Measurements from ENCODE around the gene SPATA3.
"Not testable (repeated sequence)": the region's sequence is repeated elsewhere in the genome, so short reads cannot be mapped to it uniquely, and the experiment has no call there.

The SPATA3 gene

DNA sequence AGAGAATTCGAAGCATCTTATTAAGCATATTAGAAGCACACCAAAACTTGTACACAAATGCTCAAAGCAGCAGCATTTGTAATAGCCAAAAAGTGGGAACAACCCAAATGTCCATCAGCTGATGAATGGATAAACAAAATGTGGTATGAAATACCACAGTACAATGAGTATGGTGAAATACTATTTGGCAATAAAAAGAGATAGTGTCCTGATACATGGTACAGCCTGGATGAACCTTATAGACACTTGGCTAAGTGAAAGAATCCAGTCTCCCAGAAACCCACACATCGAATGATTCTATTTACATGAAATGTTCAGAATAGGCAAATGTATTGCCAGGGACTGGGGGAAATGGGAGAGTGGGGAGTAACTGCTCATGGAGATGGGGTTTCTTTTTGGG, 3.0 kb downstream of the SPATA3 start:
- no peak overlapping the region for H3K4me3 ChIP-seq (ENCODE audit: low read depth, low read length)

GRCh38 chr2:230999477-230999876, 3.6 kb downstream of the SPATA3 start:
- Histone ChIP-seq H3K27me3 (ENCODE audit: insufficient read depth, low read length) (peaks cover 93% of the 10 kb centered on the region), H3K36me3 (ENCODE audit: insufficient read depth, low read length) (no peaks in the 10 kb centered on the region), H3K79me2 (ENCODE audit: control insufficient read depth, insufficient read depth, low read length, unreplicated experiment) (no peaks in the 10 kb centered on the region), H3K27ac (ENCODE audit: low read depth, low read length) (no peak overlapping the region), H3K4me1 (ENCODE audit: control insufficient read depth, insufficient read depth, low read length, unreplicated experiment) (no peaks in the 10 kb centered on the region), H2AFZ (ENCODE audit: low read length, unreplicated experiment) (no peak overlapping the region), H3K4me3 (ENCODE audit: low read depth, low read length) (no peak overlapping the region)

More for the DNA sequence above, 3.0 kb downstream of the SPATA3 start:
- Histone ChIP-seq H3K79me2 (ENCODE audit: control insufficient read depth, insufficient read depth, low read length, unreplicated experiment) (no peaks in the 10 kb centered on the region), H3K36me3 (ENCODE audit: insufficient read depth, low read length) (no peaks in the 10 kb centered on the region), H3K27ac (ENCODE audit: low read depth, low read length) (no peak overlapping the region), H3K27me3 (ENCODE audit: insufficient read depth, low read length) (peaks cover 95% of the 10 kb centered on the region), H3K4me1 (ENCODE audit: control insufficient read depth, insufficient read depth, low read length, unreplicated experiment) (no peaks in the 10 kb centered on the region), H2AFZ (ENCODE audit: low read length, unreplicated experiment) (no peak overlapping the region)

- H3K4me3 ChIP-seq (ENCODE audit: low read depth, low read length): no peak overlapping the region
Observed at GRCh38 chr2:231000211-231000904, 4.4 kb downstream of the SPATA3 start.

GRCh38 chr2:231001036-231001435, 5.1 kb downstream of the SPATA3 start:
- no peak overlapping the region for H3K27ac ChIP-seq (ENCODE audit: low read depth, low read length)
- peaks cover 80% of the 10 kb centered on the region for H3K27me3 ChIP-seq (ENCODE audit: insufficient read depth, low read length)
- H2AFZ ChIP-seq (ENCODE audit: low read length, unreplicated experiment): no peak overlapping the region
- H3K79me2 ChIP-seq (ENCODE audit: control insufficient read depth, insufficient read depth, low read length, unreplicated experiment): no peaks in the 10 kb centered on the region
- H3K36me3 ChIP-seq (ENCODE audit: insufficient read depth, low read length): no peaks in the 10 kb centered on the region
- no peak overlapping the region for H3K4me3 ChIP-seq (ENCODE audit: low read depth, low read length)
- no peaks in the 10 kb centered on the region for H3K4me1 ChIP-seq (ENCODE audit: control insufficient read depth, insufficient read depth, low read length, unreplicated experiment)

More at GRCh38 chr2:231000211-231000904, 4.4 kb downstream of the SPATA3 start:
- Histone ChIP-seq H2AFZ (ENCODE audit: low read length, unreplicated experiment) (no peak overlapping the region), H3K27me3 (ENCODE audit: insufficient read depth, low read length) (peaks cover 87% of the 10 kb centered on the region), H3K4me1 (ENCODE audit: control insufficient read depth, insufficient read depth, low read length, unreplicated experiment) (no peaks in the 10 kb centered on the region), H3K36me3 (ENCODE audit: insufficient read depth, low read length) (no peaks in the 10 kb centered on the region), H3K79me2 (ENCODE audit: control insufficient read depth, insufficient read depth, low read length, unreplicated experiment) (no peaks in the 10 kb centered on the region), H3K27ac (ENCODE audit: low read depth, low read length) (no peak overlapping the region)

DNA sequence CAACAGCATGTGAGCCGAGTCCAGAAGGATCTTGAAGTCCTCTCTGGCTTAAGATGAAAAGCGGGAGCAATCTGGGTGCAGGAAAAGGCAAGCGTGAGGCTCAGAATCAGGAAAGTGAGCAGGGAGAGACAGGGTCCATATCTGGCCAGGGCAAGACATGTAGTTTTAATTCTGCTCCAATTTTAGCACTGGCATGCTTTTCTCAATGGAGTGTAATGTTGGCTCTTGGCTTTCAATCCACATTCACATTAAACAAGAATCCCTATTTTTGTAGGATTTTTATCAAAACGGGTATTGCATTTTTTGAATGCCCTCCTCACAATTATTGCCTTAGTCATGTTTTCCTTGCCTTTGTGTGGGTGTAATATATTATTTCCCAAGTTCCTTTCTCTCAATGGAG, 6.0 kb downstream of the SPATA3 start:
- H3K27ac ChIP-seq (ENCODE audit: low read depth, low read length): no peak overlapping the region
- no peaks in the 10 kb centered on the region for H3K79me2 ChIP-seq (ENCODE audit: control insufficient read depth, insufficient read depth, low read length, unreplicated experiment)
- H3K27me3 ChIP-seq (ENCODE audit: insufficient read depth, low read length): peaks cover 77% of the 10 kb centered on the region
- no peak overlapping the region for H3K4me3 ChIP-seq (ENCODE audit: low read depth, low read length)
- no peaks in the 10 kb centered on the region for H3K4me1 ChIP-seq (ENCODE audit: control insufficient read depth, insufficient read depth, low read length, unreplicated experiment)
- H2AFZ ChIP-seq (ENCODE audit: low read length, unreplicated experiment): no peak overlapping the region
- H3K36me3 ChIP-seq (ENCODE audit: insufficient read depth, low read length): no peaks in the 10 kb centered on the region

- Histone ChIP-seq H3K4me1 (ENCODE audit: control insufficient read depth, insufficient read depth, low read length, unreplicated experiment) (no peaks in the 10 kb centered on the region), H2AFZ (ENCODE audit: low read length, unreplicated experiment) (no peak overlapping the region), H3K36me3 (ENCODE audit: insufficient read depth, low read length) (no peaks in the 10 kb centered on the region), H3K27me3 (ENCODE audit: insufficient read depth, low read length) (peaks cover 77% of the 10 kb centered on the region), H3K79me2 (ENCODE audit: control insufficient read depth, insufficient read depth, low read length, unreplicated experiment) (no peaks in the 10 kb centered on the region), H3K27ac (ENCODE audit: low read depth, low read length) (no peak overlapping the region), H3K4me3 (ENCODE audit: low read depth, low read length) (no peak overlapping the region)
Observed at GRCh38 chr2:231002641-231003040, 6.7 kb downstream of the SPATA3 start.

GRCh38 chr2:231003186-231003585, 7.3 kb downstream of the SPATA3 start:
- H3K4me3 ChIP-seq (ENCODE audit: low read depth, low read length): no peak overlapping the region
- no peaks in the 10 kb centered on the region for H3K79me2 ChIP-seq (ENCODE audit: control insufficient read depth, insufficient read depth, low read length, unreplicated experiment)
- no peak overlapping the region for H2AFZ ChIP-seq (ENCODE audit: low read length, unreplicated experiment)
- H3K27ac ChIP-seq (ENCODE audit: low read depth, low read length): no peak overlapping the region
- H3K4me1 ChIP-seq (ENCODE audit: control insufficient read depth, insufficient read depth, low read length, unreplicated experiment): no peaks in the 10 kb centered on the region
- H3K36me3 ChIP-seq (ENCODE audit: insufficient read depth, low read length): no peaks in the 10 kb centered on the region
- H3K27me3 ChIP-seq (ENCODE audit: insufficient read depth, low read length): peaks cover 77% of the 10 kb centered on the region

GRCh38 chr2:231004930-231005329, 9.0 kb downstream of the SPATA3 start:
- peaks cover 77% of the 10 kb centered on the region for H3K27me3 ChIP-seq (ENCODE audit: insufficient read depth, low read length)
- H3K36me3 ChIP-seq (ENCODE audit: insufficient read depth, low read length); H2AFZ ChIP-seq (ENCODE audit: low read length, unreplicated experiment); H3K4me3 ChIP-seq (ENCODE audit: low read depth, low read length); H3K4me1 ChIP-seq (ENCODE audit: control insufficient read depth, insufficient read depth, low read length, unreplicated experiment); H3K79me2 ChIP-seq (ENCODE audit: control insufficient read depth, insufficient read depth, low read length, unreplicated experiment); H3K27ac ChIP-seq (ENCODE audit: low read depth, low read length): not testable (repeated sequence)

GRCh38 chr2:231007286-231008098, 11.6 kb downstream of the SPATA3 start:
- no peaks in the 10 kb centered on the region for H3K4me1 ChIP-seq (ENCODE audit: control insufficient read depth, insufficient read depth, low read length, unreplicated experiment)
- H3K27ac ChIP-seq (ENCODE audit: low read depth, low read length): no peak overlapping the region
- H3K27me3 ChIP-seq (ENCODE audit: insufficient read depth, low read length): peaks cover 73% of the 10 kb centered on the region
- H3K79me2 ChIP-seq (ENCODE audit: control insufficient read depth, insufficient read depth, low read length, unreplicated experiment): no peaks in the 10 kb centered on the region
- no peak overlapping the region for H3K4me3 ChIP-seq (ENCODE audit: low read depth, low read length)
- no peak overlapping the region for H2AFZ ChIP-seq (ENCODE audit: low read length, unreplicated experiment)
- no peaks in the 10 kb centered on the region for H3K36me3 ChIP-seq (ENCODE audit: insufficient read depth, low read length)

GRCh38 chr2:231008131-231008530, 12.2 kb downstream of the SPATA3 start:
- Histone ChIP-seq H2AFZ (ENCODE audit: low read length, unreplicated experiment) (no peak overlapping the region), H3K4me1 (ENCODE audit: control insufficient read depth, insufficient read depth, low read length, unreplicated experiment) (no peaks in the 10 kb centered on the region), H3K4me3 (ENCODE audit: low read depth, low read length) (no peak overlapping the region), H3K79me2 (ENCODE audit: control insufficient read depth, insufficient read depth, low read length, unreplicated experiment) (no peaks in the 10 kb centered on the region), H3K36me3 (ENCODE audit: insufficient read depth, low read length) (no peaks in the 10 kb centered on the region), H3K27ac (ENCODE audit: low read depth, low read length) (no peak overlapping the region), H3K27me3 (ENCODE audit: insufficient read depth, low read length) (peaks cover 73% of the 10 kb centered on the region)

Measured in ACC112 (cell line).